ENCODE measurements around the gene CDH4.

CDH4 gene

GRCh38 chr20:61284752-61285151 lies 32.7 kb downstream of the CDH4 start:
- DNase-seq: no peak

- no peak for DNase-seq
Observed at GRCh38 chr20:61285152-61285645, 33.1 kb downstream of the CDH4 start.

GRCh38 chr20:61285691-61286090 lies 33.6 kb downstream of the CDH4 start:
- no peak for DNase-seq

- no peak for DNase-seq
Observed at GRCh38 chr20:61287583-61288275, 35.7 kb downstream of the CDH4 start.

GRCh38 chr20:61288331-61288784 lies 36.3 kb downstream of the CDH4 start:
- no peak for DNase-seq

- DNase-seq: no peak
Observed at GRCh38 chr20:61289166-61289565, 37.1 kb downstream of the CDH4 start.

GRCh38 chr20:61290721-61291120 lies 38.7 kb downstream of the CDH4 start:
- no peak for DNase-seq

- DNase-seq: no peak
Observed at GRCh38 chr20:61291166-61291829, 39.2 kb downstream of the CDH4 start.

- no peak for DNase-seq
Observed at GRCh38 chr20:61292391-61292790, 40.3 kb downstream of the CDH4 start.

- DNase-seq: no peak
Observed at GRCh38 chr20:61292821-61293612, 41.0 kb downstream of the CDH4 start.

GRCh38 chr20:61293951-61294350 lies 41.9 kb downstream of the CDH4 start:
- DNase-seq: no peak

- DNase-seq: no peak
Observed at GRCh38 chr20:61295249-61295648, 43.2 kb downstream of the CDH4 start.

- DNase-seq: no peak
Observed at GRCh38 chr20:61295682-61296628, 43.9 kb downstream of the CDH4 start.

GRCh38 chr20:61296629-61297019 lies 44.6 kb downstream of the CDH4 start:
- DNase-seq: no peak

GRCh38 chr20:61297491-61297890 lies 45.4 kb downstream of the CDH4 start:
- no peak for DNase-seq

- DNase-seq: no peak
Observed at GRCh38 chr20:61297986-61298385, 45.9 kb downstream of the CDH4 start.

GRCh38 chr20:61298661-61299060 lies 46.6 kb downstream of the CDH4 start:
- no peak for DNase-seq

GRCh38 chr20:61299104-61299503 lies 47.0 kb downstream of the CDH4 start:
- DNase-seq: no peak

GRCh38 chr20:61299618-61300017 lies 47.6 kb downstream of the CDH4 start:
- DNase-seq: no peak

- no peak for DNase-seq
Observed at GRCh38 chr20:61300293-61300692, 48.2 kb downstream of the CDH4 start.

GRCh38 chr20:61300709-61301108 lies 48.6 kb downstream of the CDH4 start:
- DNase-seq: no peak

- no peak for DNase-seq
Observed at GRCh38 chr20:61301711-61302525, 49.9 kb downstream of the CDH4 start.

All from CD4-positive, alpha-beta T cell treated with Interleukin-21 for 1 hour (primary cell).